ENCODE results near the gene FUT8.

DNA sequence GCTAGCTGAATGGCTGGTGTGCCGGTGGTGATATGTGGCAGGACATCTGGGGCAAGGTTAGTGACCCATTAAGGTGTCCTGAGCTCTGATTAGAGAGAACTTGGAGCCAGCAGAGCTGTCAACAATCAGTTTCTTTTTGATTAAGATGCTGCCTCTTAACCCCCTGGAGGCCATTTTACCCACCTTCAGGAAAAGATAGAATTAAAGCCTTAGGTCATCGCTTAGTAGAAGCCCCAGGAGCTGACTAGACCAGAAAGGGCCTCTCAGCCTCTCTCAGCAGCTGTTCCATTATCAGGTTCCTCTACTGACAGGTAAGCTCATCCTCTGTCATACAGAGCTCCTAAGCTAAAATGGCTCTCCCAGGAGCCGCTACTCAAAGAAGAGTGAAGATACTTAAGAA is 339.0 kb downstream of the FUT8 start:
- TF ChIP-seq, protein P1, sequence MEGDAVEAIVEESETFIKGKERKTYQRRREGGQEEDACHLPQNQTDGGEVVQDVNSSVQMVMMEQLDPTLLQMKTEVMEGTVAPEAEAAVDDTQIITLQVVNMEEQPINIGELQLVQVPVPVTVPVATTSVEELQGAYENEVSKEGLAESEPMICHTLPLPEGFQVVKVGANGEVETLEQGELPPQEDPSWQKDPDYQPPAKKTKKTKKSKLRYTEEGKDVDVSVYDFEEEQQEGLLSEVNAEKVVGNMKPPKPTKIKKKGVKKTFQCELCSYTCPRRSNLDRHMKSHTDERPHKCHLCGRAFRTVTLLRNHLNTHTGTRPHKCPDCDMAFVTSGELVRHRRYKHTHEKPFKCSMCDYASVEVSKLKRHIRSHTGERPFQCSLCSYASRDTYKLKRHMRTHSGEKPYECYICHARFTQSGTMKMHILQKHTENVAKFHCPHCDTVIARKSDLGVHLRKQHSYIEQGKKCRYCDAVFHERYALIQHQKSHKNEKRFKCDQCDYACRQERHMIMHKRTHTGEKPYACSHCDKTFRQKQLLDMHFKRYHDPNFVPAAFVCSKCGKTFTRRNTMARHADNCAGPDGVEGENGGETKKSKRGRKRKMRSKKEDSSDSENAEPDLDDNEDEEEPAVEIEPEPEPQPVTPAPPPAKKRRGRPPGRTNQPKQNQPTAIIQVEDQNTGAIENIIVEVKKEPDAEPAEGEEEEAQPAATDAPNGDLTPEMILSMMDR (IDR thresholded peaks at IDR 0.05 in 2 of 3, conservative IDR thresholded peaks at IDR 0.05 in 1 of 3; ENCODE audit: borderline replicate concordance in 1 of 3, insufficient read depth in 1 of 3, low read depth in 2 of 3, low read length in 2 of 3), result no peak
- TF ChIP-seq EZH2 (IDR thresholded peaks at IDR 0.05), result no peak
- TF ChIP-seq EZH2phosphoT487 (IDR thresholded peaks at IDR 0.05; ENCODE audit: borderline replicate concordance), result no peak
- TF ChIP-seq SP1 (IDR thresholded peaks at IDR 0.05; ENCODE audit: low read depth), result no peak
- TF ChIP-seq POLR2A (IDR thresholded peaks at IDR 0.05; ENCODE audit: borderline replicate concordance, extremely low read depth, insufficient read depth, insufficient read length), result no peak
- TF ChIP-seq POLR2AphosphoS5 (IDR thresholded peaks at IDR 0.05; ENCODE audit: low read depth, low read length), result no peak
- TF ChIP-seq ZFX (IDR thresholded peaks at IDR 0.05), result no peak

Measured in HCT116 (cell line).